Naive thymus-derived CD4-positive, alpha-beta T cell (primary cell): ENCODE data around the gene ST3GAL5. TPM values are rescaled to one million over a fixed set of nuclear protein-coding genes. Genes with fewer than 3 reads are reported as not detected.
"Not testable (repeated sequence)": the region's sequence is repeated elsewhere in the genome, so short reads cannot be mapped to it uniquely, and the experiment has no call there.

Experiments
- ATAC-seq: fragments of 150-1000 bp; cut with Tn5 transposase; 2 replicates; pipeline ENCODE4 v1.10.0; 2021; ENCODE audit warnings: mild to moderate bottlenecking, moderate library complexity
- CTCF ChIA-PET: fragments of 350-600 bp; sonication (Branson Sonifier 250); formaldehyde crosslinking; loops from one replicate; lab custom pipeline; 2021; ENCODE audit warnings: antibody characterized with exemption; lab: Charles Lee
- POLR2A ChIA-PET: fragments of 350-600 bp; sonication (Branson Sonifier 250); formaldehyde crosslinking; loops from one replicate; lab custom pipeline; 2021; ENCODE audit warnings: antibody characterized with exemption, inconsistent platforms; lab: Charles Lee
- DNase-seq, 9 donors: peaks; one replicate each; pipeline versions ENCODE4 v3.0.0 to v3.0.0-alpha.2; 2020 to 2022; ENCODE audit warnings: mixed read lengths in 1 of 9
- H3K27ac ChIP-seq: one replicate; pipeline ENCODE4 v1.7.0; 2013; ENCODE audit warnings: mild to moderate bottlenecking, low read depth, low read length, moderate library complexity
- H3K27me3 ChIP-seq, 2 donors: one replicate each; pipeline ENCODE4 v1.7.0; 2013; ENCODE audit warnings: low read length in 2 of 2, mild to moderate bottlenecking in 2 of 2, moderate library complexity in 2 of 2; ENCODE audit not compliant: control insufficient read depth in 2 of 2, insufficient read depth in 2 of 2
- H3K36me3 ChIP-seq, 3 experiments: 1 replicate in 2 of 3; 2 replicates in 1 of 3; pipeline ENCODE4 v1.7.0; 2013; ENCODE audit warnings: low read length in 3 of 3, mild to moderate bottlenecking in 3 of 3, moderate library complexity in 1 of 3; ENCODE audit not compliant: insufficient read depth in 3 of 3, control insufficient read depth in 2 of 3
- H3K4me1 ChIP-seq, 2 donors: one replicate each; pipeline ENCODE4 v1.7.0; 2013; ENCODE audit warnings: low read length in 2 of 2, mild to moderate bottlenecking in 2 of 2, moderate library complexity in 1 of 2; ENCODE audit not compliant: control insufficient read depth in 2 of 2, insufficient read depth in 2 of 2
- H3K4me3 ChIP-seq: 2 replicates; pipeline ENCODE4 v1.7.0; 2013; ENCODE audit warnings: mild to moderate bottlenecking, low read length
- H3K9me3 ChIP-seq, 3 experiments: 1 replicate in 2 of 3; 2 replicates in 1 of 3; pipeline ENCODE4 v1.7.0; 2013; ENCODE audit warnings: low read length in 3 of 3; ENCODE audit not compliant: control insufficient read depth in 2 of 3
- H3K27ac Mint-ChIP-seq, 9 donors: one replicate each; pipeline ENCODE4 v1.8.0; 2020 to 2022; ENCODE audit warnings: mixed read lengths in 9 of 9, mild to moderate bottlenecking in 8 of 9, moderate library complexity in 5 of 9, inconsistent platforms in 2 of 9
- H3K27me3 Mint-ChIP-seq, 5 donors: one replicate each; pipeline ENCODE4 v1.8.0; 2021 to 2022; ENCODE audit warnings: mixed read lengths in 5 of 5, mild to moderate bottlenecking in 1 of 5
- H3K36me3 Mint-ChIP-seq, 5 donors: one replicate each; pipeline ENCODE4 v1.8.0; 2020 to 2022; ENCODE audit warnings: mixed read lengths in 5 of 5, mild to moderate bottlenecking in 3 of 5, inconsistent platforms in 1 of 5
- H3K4me1 Mint-ChIP-seq, 7 donors: one replicate each; pipeline ENCODE4 v1.8.0; 2020 to 2022; ENCODE audit warnings: mixed read lengths in 7 of 7, mild to moderate bottlenecking in 3 of 7, inconsistent platforms in 1 of 7
- H3K4me3 Mint-ChIP-seq, 10 donors: one replicate each; pipeline ENCODE4 v1.8.0; 2020 to 2022; ENCODE audit warnings: mild to moderate bottlenecking in 10 of 10, mixed read lengths in 10 of 10, moderate library complexity in 6 of 10, inconsistent platforms in 2 of 10
- H3K9me3 Mint-ChIP-seq, 11 donors: one replicate each; pipeline ENCODE4 v1.8.0; 2020 to 2022; ENCODE audit warnings: mixed read lengths in 11 of 11, mild to moderate bottlenecking in 4 of 11, inconsistent platforms in 1 of 11, moderate library complexity in 1 of 11
- intact Hi-C, 2 donors: fragments of 100-400 bp; cut with micrococcal nuclease; formaldehyde crosslinking; loops; one replicate each; pipeline ENCODE4 v1.15.1; 2023
- polyA plus RNA-seq, 2 donors: library from polyadenylated mRNA; unstranded; fragments of 300-500 nt; fragmentation: Illumina TruSeq; gene quantifications; one replicate each; pipeline ENCODE4 v1.2.3, GENCODE V29; 2021
- total RNA-seq, 6 experiments: library from RNA in 5 of 6; stranded (reverse) in 5 of 6; gene quantifications; 1 replicate in 5 of 6; 2 replicates in 1 of 6; pipeline ENCODE4 v1.2.3 and lab custom pipeline; 2021 to 2026

Gene ST3GAL5
- total and polyA plus RNA-seq, 7 experiments from 2014 or later: 15.0 to 53.6 (median 39.3) TPM

- Histone ChIP-seq H3K4me3 (peak overlapping the region; percentile 77), H3K27ac (peak overlapping the region; percentile 93), H3K4me1 (peaks cover 24 to 49% of the 10 kb centered on the region in 2 donors), H3K9me3 (no peaks in the 10 kb centered on the region), H3K27me3 (no peaks in the 10 kb centered on the region), H3K36me3 (peaks cover 0 to 8% (median 0%) of the 10 kb centered on the region in 3 experiments)
- ChIA-PET CTCF (interaction anchor here (0.6 to 8.7 kb wide), 10 partner anchors 21 to 217 kb away, joined by 3 to 123 read pairs (median 12); no protein-coding TSS in a partner anchor), POLR2A (interaction anchor here (0.7 to 6.4 kb wide), 13 partner anchors 11 to 219 kb away, joined by 3 to 92 read pairs (median 6); partner anchors contain the start of genes POLR1A and PTCD3)
- H3K27ac Mint-ChIP-seq: peak overlapping the region; percentile 39 to 96 (median 91)
- H3K36me3 Mint-ChIP-seq: peaks cover 4 to 36% (median 22%) of the 10 kb centered on the region in 5 donors
- intact Hi-C loops: loop anchor here in 1 of 2 donors (5.0 kb wide), 2 partner anchors 269 to 349 kb away; partner anchors contain the start of genes MAT2A and USP39
- peaks cover 0 to 13% (median 4%) of the 10 kb centered on the region in 11 donors for H3K9me3 Mint-ChIP-seq
- ATAC-seq: no peak
- peaks cover 48 to 67% (median 58%) of the 10 kb centered on the region in 7 donors for H3K4me1 Mint-ChIP-seq
- no peaks in the 10 kb centered on the region for H3K27me3 Mint-ChIP-seq
- peak in 4 of 9 donors; percentile 13 to 60 (median 24) for DNase-seq
- H3K4me3 Mint-ChIP-seq: peak overlapping the region; percentile 67 to 93 (median 86)
These were observed 2.2 kb downstream of the ST3GAL5 start for GRCh38 chr2:85886590-85886989.

DNA sequence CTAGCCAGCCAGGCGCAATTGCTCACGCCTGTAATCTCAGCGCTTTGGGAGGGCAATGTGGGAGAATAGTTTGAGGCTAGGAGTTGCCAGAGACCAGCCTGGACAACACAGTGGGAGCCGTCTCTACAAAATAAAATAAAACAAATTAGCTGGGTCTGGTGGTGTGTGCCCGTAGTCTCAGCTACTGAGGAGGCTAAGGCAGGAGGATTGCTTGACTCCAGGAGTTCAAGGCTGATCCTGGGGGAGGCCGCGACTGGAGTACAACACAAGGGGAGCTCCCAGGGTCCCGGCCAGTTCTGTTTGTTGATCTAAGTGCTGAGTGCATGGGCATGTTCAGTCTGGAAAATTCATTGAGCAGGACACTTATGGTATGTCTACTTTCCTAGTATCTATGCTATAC lies 2.6 kb downstream of the ST3GAL5 start:
- peaks cover 52 to 72% (median 63%) of the 10 kb centered on the region in 7 donors for H3K4me1 Mint-ChIP-seq
- no peaks in the 10 kb centered on the region for H3K27me3 ChIP-seq
- H3K36me3 ChIP-seq: peaks cover 0 to 8% (median 0%) of the 10 kb centered on the region in 3 experiments
- intact Hi-C loops: loop anchor here in 1 of 2 donors (5.0 kb wide), 2 partner anchors 269 to 349 kb away; partner anchors contain the start of genes MAT2A and USP39
- H3K36me3 Mint-ChIP-seq: peaks cover 9 to 40% (median 27%) of the 10 kb centered on the region in 5 donors
- H3K4me1 ChIP-seq: peaks cover 24 to 49% of the 10 kb centered on the region in 2 donors
- POLR2A ChIA-PET: interaction anchor here (0.7 to 6.4 kb wide), 8 partner anchors 10 to 183 kb away, joined by 3 to 92 read pairs (median 10); no protein-coding TSS in a partner anchor
- peak overlapping the region; percentile 39 to 93 (median 84) for H3K4me3 Mint-ChIP-seq
- H3K4me3 ChIP-seq: no peak overlapping the region
- CTCF ChIA-PET: interaction anchor here (0.6 to 8.7 kb wide), 9 partner anchors 21 to 217 kb away, joined by 3 to 123 read pairs (median 18); no protein-coding TSS in a partner anchor
- H3K9me3 Mint-ChIP-seq: peaks cover 3 to 17% (median 7%) of the 10 kb centered on the region in 11 donors
- no peak for ATAC-seq
- no peak for DNase-seq
- no peaks in the 10 kb centered on the region for H3K27me3 Mint-ChIP-seq
- peak overlapping the region; percentile 93 for H3K27ac ChIP-seq
- H3K9me3 ChIP-seq: no peaks in the 10 kb centered on the region
- peak overlapping the region in 8 of 9 donors; percentile 45 to 96 (median 88) for H3K27ac Mint-ChIP-seq

GRCh38 chr2:85881781-85882180 lies 7.0 kb downstream of the ST3GAL5 start:
- CTCF ChIA-PET: interaction anchor here (1.1 kb wide), 1 partner anchor 54 kb away, joined by 3 read pairs; no protein-coding TSS in a partner anchor
- Mint-ChIP-seq H3K9me3 (peaks cover 6 to 19% (median 13%) of the 10 kb centered on the region in 11 donors), H3K36me3 (peaks cover 13 to 64% (median 48%) of the 10 kb centered on the region in 5 donors), H3K4me1 (peaks cover 62 to 88% (median 80%) of the 10 kb centered on the region in 7 donors), H3K27ac (peak overlapping the region in 1 of 9 donors; percentile 18)
- H3K27me3 Mint-ChIP-seq, H3K36me3 ChIP-seq, H3K27me3 ChIP-seq, H3K4me3 Mint-ChIP-seq, DNase-seq, H3K4me3 ChIP-seq, ATAC-seq, H3K9me3 ChIP-seq, intact Hi-C loops, H3K27ac ChIP-seq, POLR2A ChIA-PET: not testable (repeated sequence)
- peaks cover 2 to 49% of the 10 kb centered on the region in 2 donors for H3K4me1 ChIP-seq

DNA sequence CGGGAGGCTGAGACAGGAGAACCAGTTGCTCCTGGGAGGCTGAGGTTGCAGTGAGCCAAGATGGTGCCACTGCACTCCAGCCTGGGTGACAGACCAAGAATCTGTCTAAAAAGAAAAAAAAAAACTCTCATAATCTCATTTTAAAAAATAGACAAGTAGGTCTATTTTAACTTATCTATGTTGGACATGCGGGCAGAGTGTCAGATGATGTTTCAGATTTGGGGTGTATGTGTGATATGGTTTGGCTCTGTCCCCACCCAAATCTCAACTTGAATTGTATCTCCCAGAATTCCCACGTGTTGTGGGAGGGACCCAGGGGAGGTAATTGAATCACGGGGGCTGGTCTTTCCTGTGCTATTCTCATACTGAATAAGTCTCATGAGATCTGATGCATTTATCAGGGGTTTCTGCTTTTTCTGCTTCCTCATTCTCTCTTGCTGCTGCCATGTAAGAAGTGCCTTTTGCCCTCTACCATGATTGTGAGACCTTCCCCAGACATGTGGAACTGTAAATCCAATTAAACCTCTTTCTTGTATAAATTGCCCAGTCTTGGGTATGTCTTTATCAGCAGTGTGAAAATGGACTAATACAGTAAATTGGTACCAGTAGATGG lies 8.0 kb downstream of the ST3GAL5 start:
- H3K27me3 ChIP-seq, CTCF ChIA-PET, ATAC-seq, H3K9me3 ChIP-seq, H3K27ac ChIP-seq, H3K4me3 ChIP-seq, DNase-seq, intact Hi-C loops, H3K27me3 Mint-ChIP-seq, H3K36me3 ChIP-seq: not testable (repeated sequence)
- Mint-ChIP-seq H3K27ac (peak overlapping the region in 5 of 9 donors; percentile 18 to 70 (median 39)), H3K4me3 (peak overlapping the region in 5 of 10 donors; percentile 0 to 50 (median 11)), H3K9me3 (peaks cover 6 to 19% (median 13%) of the 10 kb centered on the region in 11 donors), H3K36me3 (peaks cover 13 to 57% (median 49%) of the 10 kb centered on the region in 5 donors), H3K4me1 (peaks cover 54 to 86% (median 76%) of the 10 kb centered on the region in 7 donors)
- POLR2A ChIA-PET: interaction anchor here (1.1 kb wide), 1 partner anchor 9 kb away, joined by 3 read pairs; no protein-coding TSS in a partner anchor
- H3K4me1 ChIP-seq: peaks cover 0 to 45% of the 10 kb centered on the region in 2 donors

GRCh38 chr2:85878719-85879370 lies 9.9 kb downstream of the ST3GAL5 start:
- peaks cover 6 to 19% (median 13%) of the 10 kb centered on the region in 11 donors for H3K9me3 Mint-ChIP-seq
- H3K36me3 Mint-ChIP-seq: peaks cover 13 to 55% (median 48%) of the 10 kb centered on the region in 5 donors
- no peaks in the 10 kb centered on the region for H3K27me3 ChIP-seq
- H3K4me1 ChIP-seq: peaks cover 0 to 31% of the 10 kb centered on the region in 2 donors
- H3K27me3 Mint-ChIP-seq: no peaks in the 10 kb centered on the region
- H3K9me3 ChIP-seq: no peaks in the 10 kb centered on the region
- H3K4me3 Mint-ChIP-seq: peak overlapping the region; percentile 18 to 73 (median 50)
- intact Hi-C loops: loop anchor here in 1 of 2 donors (1.0 kb wide), 1 partner anchor 8 kb away; no protein-coding TSS in a partner anchor
- ATAC-seq: no peak
- no peak overlapping the region for H3K27ac ChIP-seq
- peak overlapping the region; percentile 2 to 87 (median 41) for H3K27ac Mint-ChIP-seq
- no peak for DNase-seq
- CTCF ChIA-PET: interaction anchor here (0.6 to 3.0 kb wide), 4 partner anchors 9 to 297 kb away, joined by 3 to 11 read pairs (median 4); partner anchors contain the start of gene ST3GAL5
- POLR2A ChIA-PET: interaction anchor here (0.9 to 1.9 kb wide), 3 partner anchors 10 to 201 kb away, joined by 3 to 16 read pairs (median 4); partner anchors contain the start of gene ST3GAL5
- peaks cover 0 to 5% (median 0%) of the 10 kb centered on the region in 3 experiments for H3K36me3 ChIP-seq
- peaks cover 54 to 88% (median 78%) of the 10 kb centered on the region in 7 donors for H3K4me1 Mint-ChIP-seq
- no peak overlapping the region for H3K4me3 ChIP-seq
